BLaER1 treated with 17β-estradiol and CSF1 and Interleukin-3, amounts not matched to agents 10 nM and 100 nM (cell line): ENCODE results near the gene CFAP61.

Source experiments
- H3K27ac ChIP-seq, 11 experiments: shearing (Covaris generic); formaldehyde crosslinking; 2 replicates each; pipeline ENCODE4 v1.8.1; 2022
- H3K27me3 ChIP-seq, 11 experiments: shearing (Covaris generic); formaldehyde crosslinking; 2 replicates each; pipeline ENCODE4 v1.8.1; 2022
- H3K36me3 ChIP-seq, 11 experiments: shearing (Covaris generic); formaldehyde crosslinking; 2 replicates each; pipeline ENCODE4 v1.8.1; 2022
- H3K4me1 ChIP-seq, 10 experiments: shearing (Covaris generic); formaldehyde crosslinking; 2 replicates each; pipeline ENCODE4 v1.8.1; 2022
- H3K4me2 ChIP-seq, 11 experiments: shearing (Covaris generic); formaldehyde crosslinking; 2 replicates each; pipeline ENCODE4 v1.8.1; 2022
- H3K4me3 ChIP-seq, 10 experiments: shearing (Covaris generic); formaldehyde crosslinking; 2 replicates each; pipeline ENCODE4 v1.8.1; 2022
- H3K9ac ChIP-seq, 11 experiments: shearing (Covaris generic); formaldehyde crosslinking; 2 replicates each; pipeline ENCODE4 v1.8.1; 2022
- H3K9me3 ChIP-seq, 11 experiments: shearing (Covaris generic); formaldehyde crosslinking; replicated peaks in 1 of 11; 2 replicates each; pipeline ENCODE4 v1.8.1; 2022
- H4K20me1 ChIP-seq, 11 experiments: shearing (Covaris generic); formaldehyde crosslinking; 2 replicates each; pipeline ENCODE4 v1.8.1; 2022
- Cebpa-rat ChIP-seq, 11 experiments: shearing (Covaris generic); IDR thresholded peaks; 2 replicates each; pipeline ENCODE4 v1.8.1; 2022

Gene CFAP61

GRCh38 chr20:20366551-20366875, 314.2 kb downstream of the CFAP61 start:
- H3K36me3 ChIP-seq: no peaks in the 10 kb centered on the region
- H3K4me1 ChIP-seq: peaks cover 25 to 39% (median 33%) of the 10 kb centered on the region in 10 experiments; a peak in 18 of 20 replicates
- peaks cover 0 to 82% (median 53%) of the 10 kb centered on the region in 11 experiments; a peak in 18 of 22 replicates for H4K20me1 ChIP-seq
- no peak for TF ChIP-seq Cebpa-rat (IDR thresholded peaks at IDR 0.05)
- 0 out of 22 replicates have a peak overlapping the region, but pooled peaks of 1 of the 11 experiments have one; percentile 99 for H3K4me2 ChIP-seq
- no peak overlapping the region for H3K9ac ChIP-seq
- H3K4me3 ChIP-seq: no peak overlapping the region
- H3K27ac ChIP-seq: no peak overlapping the region
- H3K27me3 ChIP-seq: peaks cover 100% of the 10 kb centered on the region in 11 experiments
- peaks cover 0 to 14% (median 6%) of the 10 kb centered on the region in 11 experiments; a peak in 10 of 22 replicates for H3K9me3 ChIP-seq

GRCh38 chr20:20366876-20367574, 314.7 kb downstream of the CFAP61 start:
- no peak overlapping the region for H3K9ac ChIP-seq
- no peak for TF ChIP-seq Cebpa-rat (IDR thresholded peaks at IDR 0.05)
- peaks cover 100% of the 10 kb centered on the region in 11 experiments for H3K27me3 ChIP-seq
- peak overlapping the region; percentile 96 to 99 (median 98); a peak in 19 of 22 replicates for H3K4me2 ChIP-seq
- H3K36me3 ChIP-seq: no peaks in the 10 kb centered on the region
- peaks cover 0 to 82% (median 53%) of the 10 kb centered on the region in 11 experiments; a peak in 18 of 22 replicates for H4K20me1 ChIP-seq
- peak overlapping the region in 9 of 10 experiments; percentile 59 to 74 (median 64); a peak in 14 of 20 replicates for H3K4me3 ChIP-seq
- peaks cover 25 to 39% (median 33%) of the 10 kb centered on the region in 10 experiments; a peak in 18 of 20 replicates for H3K4me1 ChIP-seq
- no peak overlapping the region for H3K27ac ChIP-seq
- peaks cover 0 to 14% (median 6%) of the 10 kb centered on the region in 11 experiments; a peak in 10 of 22 replicates for H3K9me3 ChIP-seq

DNA sequence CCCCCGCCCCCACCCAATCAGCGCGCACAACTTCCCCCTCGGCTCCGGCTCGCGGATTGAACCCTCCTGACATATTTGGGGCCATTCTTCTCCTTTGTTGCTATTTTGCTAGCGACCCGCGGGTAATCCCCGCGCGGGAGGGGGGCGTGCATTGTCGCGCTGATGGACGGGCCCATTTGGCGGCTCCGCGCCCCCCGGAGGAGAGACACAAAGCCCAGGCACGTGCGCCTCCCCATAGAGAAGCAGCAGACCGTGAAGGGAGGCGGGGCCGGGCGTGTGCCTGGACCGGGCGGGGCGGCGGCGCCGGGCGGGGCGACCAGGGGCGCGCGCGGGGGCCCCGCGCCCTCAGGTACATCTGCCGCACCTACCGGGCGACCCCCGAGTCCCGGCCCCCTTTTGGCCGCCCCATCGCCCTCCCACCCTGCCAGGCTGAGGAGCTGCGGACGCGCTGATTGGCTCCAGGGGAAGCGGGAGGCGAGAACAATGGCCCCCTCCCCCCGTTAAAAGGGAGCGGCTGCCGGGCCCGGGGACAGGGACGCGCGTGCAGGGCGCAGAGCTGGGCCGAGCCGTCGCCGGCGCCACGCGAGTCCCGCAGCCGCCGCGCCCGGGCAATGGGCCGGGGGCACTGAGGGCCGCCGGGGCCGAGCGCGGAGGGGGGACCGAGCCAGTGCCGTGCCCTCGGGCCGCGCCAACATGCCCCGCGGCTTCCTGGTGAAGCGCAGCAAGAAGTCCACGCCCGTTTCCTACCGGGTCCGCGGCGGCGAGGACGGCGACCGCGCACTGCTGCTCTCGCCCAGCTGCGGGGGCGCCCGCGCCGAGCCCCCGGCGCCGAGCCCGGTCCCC, 315.5 kb downstream of the CFAP61 start, which contains the start of gene INSM1:
Gene INSM1, plus strand, starts transcription at position 530 of the 843 bp plus-strand sequence. Its CDS starts 164 bp downstream, at position 694.
- Histone ChIP-seq H4K20me1 (peaks cover 0 to 78% (median 53%) of the 10 kb centered on the region in 11 experiments; a peak in 18 of 22 replicates), H3K9ac (peak within 1 kb of the TSS in 9 of 11 experiments; percentile 25 to 59 (median 41); a peak in 13 of 22 replicates)
- no peak for TF ChIP-seq Cebpa-rat (IDR thresholded peaks at IDR 0.05)

GRCh38 chr20:20368418-20369249, 316.3 kb downstream of the CFAP61 start:
- H3K4me1 ChIP-seq: peaks cover 25 to 37% (median 33%) of the 10 kb centered on the region in 10 experiments; a peak in 18 of 20 replicates
- H3K9ac ChIP-seq: peak overlapping the region in 9 of 11 experiments; percentile 25 to 59 (median 41); a peak in 10 of 22 replicates
- H4K20me1 ChIP-seq: peaks cover 0 to 74% (median 50%) of the 10 kb centered on the region in 11 experiments; a peak in 18 of 22 replicates
- peak overlapping the region; percentile 96 to 99 (median 98) for H3K4me2 ChIP-seq
- peaks cover 100% of the 10 kb centered on the region in 11 experiments for H3K27me3 ChIP-seq
- no peak for TF ChIP-seq Cebpa-rat (IDR thresholded peaks at IDR 0.05)
- no peak overlapping the region for H3K27ac ChIP-seq
- peak overlapping the region; percentile 57 to 74 (median 64) for H3K4me3 ChIP-seq
- H3K9me3 ChIP-seq: peaks cover 0 to 14% (median 6%) of the 10 kb centered on the region in 11 experiments; a peak in 10 of 22 replicates
- H3K36me3 ChIP-seq: no peaks in the 10 kb centered on the region

More for the DNA sequence above, 315.5 kb downstream of the CFAP61 start, which contains the start of gene INSM1:
- H3K4me3 ChIP-seq: peak within 1 kb of the TSS; percentile 57 to 74 (median 64)
- peaks cover 0 to 14% (median 6%) of the 10 kb centered on the region in 11 experiments; a peak in 10 of 22 replicates for H3K9me3 ChIP-seq
- H3K27ac ChIP-seq: no peak within 1 kb of the TSS
- H3K27me3 ChIP-seq: peaks cover 100% of the 10 kb centered on the region in 11 experiments
- H3K36me3 ChIP-seq: no peaks in the 10 kb centered on the region
- peaks cover 25 to 39% (median 33%) of the 10 kb centered on the region in 10 experiments; a peak in 18 of 20 replicates for H3K4me1 ChIP-seq
- H3K4me2 ChIP-seq: peak within 1 kb of the TSS; percentile 96 to 99 (median 98)

DNA sequence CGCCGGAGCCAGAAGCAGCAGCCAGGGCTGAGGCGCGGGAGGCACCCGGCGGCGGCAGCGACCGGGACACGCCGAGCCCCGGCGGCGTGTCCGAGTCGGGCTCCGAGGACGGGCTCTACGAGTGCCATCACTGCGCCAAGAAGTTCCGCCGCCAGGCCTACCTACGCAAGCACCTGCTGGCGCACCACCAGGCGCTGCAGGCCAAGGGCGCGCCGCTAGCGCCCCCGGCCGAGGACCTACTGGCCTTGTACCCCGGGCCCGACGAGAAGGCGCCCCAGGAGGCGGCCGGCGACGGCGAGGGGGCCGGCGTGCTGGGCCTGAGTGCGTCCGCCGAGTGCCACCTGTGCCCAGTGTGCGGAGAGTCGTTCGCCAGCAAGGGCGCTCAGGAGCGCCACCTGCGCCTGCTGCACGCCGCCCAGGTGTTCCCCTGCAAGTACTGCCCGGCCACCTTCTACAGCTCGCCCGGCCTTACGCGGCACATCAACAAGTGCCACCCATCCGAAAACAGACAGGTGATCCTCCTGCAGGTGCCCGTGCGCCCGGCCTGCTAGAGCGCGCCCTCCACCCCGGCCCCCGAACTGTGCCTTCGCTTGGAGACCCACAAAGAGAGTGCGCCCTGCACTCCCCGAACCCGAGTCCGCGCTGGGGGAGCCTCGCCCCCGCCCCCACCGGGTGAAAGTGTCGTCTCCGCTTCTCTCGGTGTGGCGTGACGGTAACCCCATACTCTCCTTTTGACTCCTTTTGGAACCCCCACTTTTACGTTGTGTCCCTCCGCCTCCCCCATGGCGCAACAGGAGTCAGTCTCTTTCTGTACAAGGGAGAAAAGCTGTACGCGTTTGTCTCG, 317.1 kb downstream of the CFAP61 start:
- Histone ChIP-seq H3K9me3 (peaks cover 0 to 14% (median 6%) of the 10 kb centered on the region in 11 experiments; a peak in 10 of 22 replicates), H3K9ac (peak overlapping the region in 1 of 11 experiments; percentile 41; a peak in 1 of 22 replicates), H3K4me1 (peaks cover 19 to 29% (median 25%) of the 10 kb centered on the region in 10 experiments; a peak in 18 of 20 replicates), H4K20me1 (peaks cover 0 to 66% (median 42%) of the 10 kb centered on the region in 11 experiments; a peak in 18 of 22 replicates), H3K4me3 (peak overlapping the region; percentile 57 to 74 (median 64)), H3K36me3 (no peaks in the 10 kb centered on the region), H3K4me2 (peak overlapping the region; percentile 96 to 99 (median 98)), H3K27me3 (peaks cover 100% of the 10 kb centered on the region in 11 experiments), H3K27ac (no peak overlapping the region)
- TF ChIP-seq Cebpa-rat (IDR thresholded peaks at IDR 0.05): no peak

DNA sequence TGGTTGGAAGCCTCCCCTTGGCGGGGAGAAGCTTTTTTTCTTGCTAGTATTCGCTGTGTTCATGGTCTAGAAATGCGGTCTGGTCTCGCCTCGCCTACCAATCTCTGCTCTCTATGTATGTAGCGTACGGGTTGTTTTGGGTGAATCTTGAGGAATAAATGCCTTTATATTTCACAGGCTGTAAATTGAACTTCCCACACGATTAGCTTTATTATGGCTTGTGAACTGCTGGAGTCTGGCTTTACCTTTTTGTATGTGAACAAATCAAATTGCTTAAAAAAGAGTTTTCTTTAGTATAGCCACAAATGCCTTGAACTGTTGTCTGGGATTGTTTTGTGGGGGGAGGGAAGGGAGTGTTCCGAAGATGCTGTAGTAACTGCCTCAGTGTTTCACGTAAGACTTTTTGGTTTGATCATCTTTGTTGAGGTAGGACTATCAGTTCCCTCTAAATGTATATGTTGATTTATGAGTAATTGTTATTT, 317.8 kb downstream of the CFAP61 start:
- Histone ChIP-seq H3K4me2 (peak overlapping the region in 1 of 11 experiments; percentile 99; a peak in 1 of 22 replicates), H3K27me3 (peaks cover 99 to 100% (median 100%) of the 10 kb centered on the region in 11 experiments), H3K27ac (no peak overlapping the region), H3K4me3 (no peak overlapping the region; a peak in 2 of 20 replicates), H3K36me3 (no peaks in the 10 kb centered on the region), H3K9me3 (peaks cover 0 to 9% (median 6%) of the 10 kb centered on the region in 11 experiments; a peak in 10 of 22 replicates), H3K4me1 (peaks cover 14 to 23% (median 21%) of the 10 kb centered on the region in 10 experiments; a peak in 17 of 20 replicates), H4K20me1 (peaks cover 0 to 59% (median 35%) of the 10 kb centered on the region in 11 experiments; a peak in 18 of 22 replicates), H3K9ac (no peak overlapping the region)
- TF ChIP-seq Cebpa-rat (IDR thresholded peaks at IDR 0.05): no peak

DNA sequence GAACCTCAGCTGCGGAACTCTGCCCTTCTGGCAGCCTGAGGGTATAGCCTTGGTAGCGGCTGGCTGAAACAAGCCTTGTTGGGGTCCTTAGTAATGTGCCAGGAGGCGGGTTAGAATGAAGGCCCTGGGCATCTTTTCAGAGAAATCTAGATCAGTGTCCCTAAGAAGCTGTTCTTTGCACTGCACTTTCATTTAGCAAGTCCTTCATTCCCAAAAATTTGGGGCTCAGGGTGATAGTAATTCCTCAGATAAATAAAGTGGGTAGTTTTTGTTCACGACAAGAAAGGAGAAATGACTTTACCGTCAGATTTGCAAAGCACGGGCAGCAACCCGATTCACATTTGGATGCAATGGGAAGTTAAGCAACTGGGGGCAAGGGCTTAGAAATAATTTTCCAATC, 318.8 kb downstream of the CFAP61 start:
- Histone ChIP-seq H3K27me3 (peaks cover 89 to 100% (median 99%) of the 10 kb centered on the region in 11 experiments), H3K36me3 (no peaks in the 10 kb centered on the region), H3K9me3 (peaks cover 0 to 7% (median 6%) of the 10 kb centered on the region in 11 experiments; a peak in 9 of 22 replicates), H3K4me2 (no peak overlapping the region), H3K4me1 (peaks cover 14 to 23% (median 21%) of the 10 kb centered on the region in 10 experiments; a peak in 17 of 20 replicates), H4K20me1 (peaks cover 0 to 52% (median 34%) of the 10 kb centered on the region in 11 experiments; a peak in 18 of 22 replicates), H3K4me3 (no peak overlapping the region), H3K9ac (no peak overlapping the region), H3K27ac (no peak overlapping the region)
- no peak for TF ChIP-seq Cebpa-rat (IDR thresholded peaks at IDR 0.05)
